ENCODE measurements around the gene ISLR2. TPM values are rescaled to one million over a fixed set of nuclear protein-coding genes. Genes with fewer than 3 reads are reported as not detected.
"Not testable (repeated sequence)": the region's sequence is repeated elsewhere in the genome, so short reads cannot be mapped to it uniquely, and the experiment has no call there.

The ISLR2 gene, protein sequence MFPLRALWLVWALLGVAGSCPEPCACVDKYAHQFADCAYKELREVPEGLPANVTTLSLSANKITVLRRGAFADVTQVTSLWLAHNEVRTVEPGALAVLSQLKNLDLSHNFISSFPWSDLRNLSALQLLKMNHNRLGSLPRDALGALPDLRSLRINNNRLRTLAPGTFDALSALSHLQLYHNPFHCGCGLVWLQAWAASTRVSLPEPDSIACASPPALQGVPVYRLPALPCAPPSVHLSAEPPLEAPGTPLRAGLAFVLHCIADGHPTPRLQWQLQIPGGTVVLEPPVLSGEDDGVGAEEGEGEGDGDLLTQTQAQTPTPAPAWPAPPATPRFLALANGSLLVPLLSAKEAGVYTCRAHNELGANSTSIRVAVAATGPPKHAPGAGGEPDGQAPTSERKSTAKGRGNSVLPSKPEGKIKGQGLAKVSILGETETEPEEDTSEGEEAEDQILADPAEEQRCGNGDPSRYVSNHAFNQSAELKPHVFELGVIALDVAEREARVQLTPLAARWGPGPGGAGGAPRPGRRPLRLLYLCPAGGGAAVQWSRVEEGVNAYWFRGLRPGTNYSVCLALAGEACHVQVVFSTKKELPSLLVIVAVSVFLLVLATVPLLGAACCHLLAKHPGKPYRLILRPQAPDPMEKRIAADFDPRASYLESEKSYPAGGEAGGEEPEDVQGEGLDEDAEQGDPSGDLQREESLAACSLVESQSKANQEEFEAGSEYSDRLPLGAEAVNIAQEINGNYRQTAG
- total RNA-seq, result under 1 TPM in 1 of 2 experiments, not detected in 1; 0.05 TPM

DNA sequence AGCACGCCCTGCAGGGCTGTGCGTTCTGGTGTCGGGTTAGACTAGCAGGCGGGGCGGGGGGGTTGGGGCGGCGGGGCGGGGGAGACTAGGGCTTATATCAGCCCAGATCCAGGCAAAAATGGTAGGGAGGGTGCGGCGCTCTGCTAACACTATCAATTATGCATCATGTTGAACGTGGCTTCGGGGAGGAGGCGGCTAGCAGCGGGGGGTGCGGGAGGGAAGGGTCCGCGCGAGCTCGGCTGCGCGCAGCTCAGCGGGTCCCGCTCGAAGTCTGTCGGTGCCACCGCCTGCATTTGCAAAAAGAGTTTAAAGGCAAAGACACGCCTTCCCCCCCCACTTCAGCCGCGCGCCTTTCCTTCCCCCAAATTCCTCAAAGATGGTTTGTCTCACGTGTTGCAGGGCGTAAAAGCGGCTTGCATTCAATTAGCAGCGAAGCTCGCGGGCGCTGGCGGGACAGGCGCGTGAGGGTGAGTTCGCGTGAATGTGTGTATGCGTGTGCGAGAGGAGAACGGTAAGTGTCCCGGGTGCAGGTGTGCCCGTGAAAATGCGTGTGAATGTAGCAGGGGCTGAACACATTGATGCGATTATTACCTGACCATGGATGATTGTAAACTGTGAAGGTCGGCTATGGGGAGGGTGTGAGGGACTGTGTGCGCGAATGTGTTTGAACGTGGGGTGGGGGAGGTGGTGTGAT is at the start of gene ISLR2:
Gene ISLR2, plus strand, starts transcription at position 432 of the 694 bp plus-strand sequence. CDS start 2,169 bp downstream, outside the sequence.
- DNase-seq, result no peak
- Mint-ChIP-seq H3K27me3 (peaks cover 73% of the 10 kb centered on the region), H3K36me3 (ENCODE audit: low read depth) (no peaks in the 10 kb centered on the region), H3K4me1 (peaks cover 28% of the 10 kb centered on the region), H3K4me3 (no peak within 1 kb of the TSS), H3K9me3 (ENCODE audit: low read depth) (no peaks in the 10 kb centered on the region), H3K27ac (no peak within 1 kb of the TSS)
- CTCF ChIA-PET, result interaction anchor here (0.5 to 1.1 kb wide), 3 partner anchors 29 to 192 kb away, joined by 3 to 5 read pairs (median 5); no protein-coding TSS in a partner anchor
- POLR2A ChIA-PET, result no interaction called here
- intact Hi-C loops (cut with DNase I, micrococcal nuclease), result no loop called here
- no peak for ATAC-seq

- H3K4me1 Mint-ChIP-seq; H3K27me3 Mint-ChIP-seq; H3K4me3 Mint-ChIP-seq; H3K9me3 Mint-ChIP-seq (ENCODE audit: low read depth); CTCF ChIA-PET; DNase-seq; H3K27ac Mint-ChIP-seq; POLR2A ChIA-PET; ATAC-seq; H3K36me3 Mint-ChIP-seq (ENCODE audit: low read depth); intact Hi-C loops (cut with DNase I, micrococcal nuclease): not testable (repeated sequence)
Observed at GRCh38 chr15:74082450-74082849, 47.9 kb upstream of the ISLR2 start, which contains the start of gene GOLGA6A. Gene GOLGA6A (minus strand): TSS chr15:74082550. CDS start chr15:74082509, 41 bp downstream.

DNA sequence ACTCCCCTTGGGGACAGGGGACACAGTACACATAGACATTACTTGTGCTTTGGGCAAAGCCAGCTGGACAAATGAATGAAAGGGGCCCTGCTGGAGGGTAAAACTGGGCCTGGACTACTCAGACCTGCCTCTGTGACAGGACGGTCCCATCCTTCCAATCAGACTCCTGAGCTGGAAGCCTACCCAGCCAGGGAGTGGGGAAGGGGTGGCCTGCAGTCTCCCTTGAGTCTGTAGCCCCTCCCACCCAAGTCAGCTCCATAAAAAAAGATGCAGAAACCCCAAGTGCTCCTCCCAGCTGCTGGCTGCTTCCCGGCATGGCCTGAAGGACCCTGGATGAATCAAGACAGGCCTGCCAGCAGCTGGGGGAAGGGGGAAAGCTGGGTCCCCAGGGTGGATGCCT is 35.8 kb upstream of the ISLR2 start:
- H3K9me3 Mint-ChIP-seq (ENCODE audit: low read depth); DNase-seq; H3K4me1 Mint-ChIP-seq; ATAC-seq; intact Hi-C loops (cut with DNase I, micrococcal nuclease); POLR2A ChIA-PET; H3K27me3 Mint-ChIP-seq; CTCF ChIA-PET; H3K4me3 Mint-ChIP-seq; H3K36me3 Mint-ChIP-seq (ENCODE audit: low read depth); H3K27ac Mint-ChIP-seq: not testable (repeated sequence)

GRCh38 chr15:74095610-74096009 is 34.8 kb upstream of the ISLR2 start:
- H3K4me3 Mint-ChIP-seq, result not testable (repeated sequence)

DNA sequence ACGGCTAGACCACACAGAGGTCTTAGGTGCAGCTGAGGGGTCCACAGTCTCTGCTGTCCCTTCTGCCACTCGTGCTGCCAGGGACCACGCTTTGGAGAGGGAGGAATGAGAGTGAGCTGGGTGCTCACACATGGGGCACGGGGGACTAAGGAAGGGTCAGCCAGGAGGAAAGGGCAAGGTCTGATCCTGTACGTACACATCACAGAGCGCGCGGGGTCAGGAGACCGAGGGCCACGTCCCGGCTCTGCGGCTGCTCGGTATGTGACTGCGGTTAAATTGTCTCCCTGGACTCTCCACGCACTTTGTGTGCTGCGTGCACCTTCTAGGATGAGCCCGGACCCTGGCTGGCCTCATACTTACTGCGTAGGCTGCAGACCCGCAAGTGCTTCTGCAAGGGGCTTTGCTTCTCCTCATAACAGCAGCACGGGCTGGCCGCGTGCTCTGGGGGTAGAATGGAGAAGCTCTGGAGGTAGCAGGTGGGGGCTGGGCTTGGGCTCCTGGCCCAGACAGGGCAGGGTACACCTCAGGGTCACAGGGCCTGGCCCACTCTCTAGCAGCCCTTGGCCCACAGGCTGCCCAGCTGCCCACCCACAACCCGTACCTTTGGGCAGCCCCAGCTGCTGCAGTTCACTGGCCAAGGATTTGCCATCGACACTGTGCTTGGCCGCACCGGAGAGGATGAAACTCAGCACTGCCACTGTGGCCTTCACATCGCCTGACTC is 33.5 kb upstream of the ISLR2 start:
- DNase-seq; POLR2A ChIA-PET; H3K27ac Mint-ChIP-seq; H3K4me3 Mint-ChIP-seq; H3K36me3 Mint-ChIP-seq (ENCODE audit: low read depth); H3K9me3 Mint-ChIP-seq (ENCODE audit: low read depth); H3K27me3 Mint-ChIP-seq; ATAC-seq; CTCF ChIA-PET; H3K4me1 Mint-ChIP-seq; intact Hi-C loops (cut with DNase I, micrococcal nuclease): not testable (repeated sequence)

More at GRCh38 chr15:74095610-74096009, 34.8 kb upstream of the ISLR2 start:
- POLR2A ChIA-PET; H3K9me3 Mint-ChIP-seq (ENCODE audit: low read depth); H3K36me3 Mint-ChIP-seq (ENCODE audit: low read depth); intact Hi-C loops (cut with DNase I, micrococcal nuclease); H3K27ac Mint-ChIP-seq; DNase-seq; ATAC-seq; H3K4me1 Mint-ChIP-seq; H3K27me3 Mint-ChIP-seq; CTCF ChIA-PET: not testable (repeated sequence)

- ATAC-seq, result peak; percentile 93
- CTCF ChIA-PET, result not testable (repeated sequence)
Observed at GRCh38 chr15:74099963-74100733, 30.2 kb upstream of the ISLR2 start.

DNA sequence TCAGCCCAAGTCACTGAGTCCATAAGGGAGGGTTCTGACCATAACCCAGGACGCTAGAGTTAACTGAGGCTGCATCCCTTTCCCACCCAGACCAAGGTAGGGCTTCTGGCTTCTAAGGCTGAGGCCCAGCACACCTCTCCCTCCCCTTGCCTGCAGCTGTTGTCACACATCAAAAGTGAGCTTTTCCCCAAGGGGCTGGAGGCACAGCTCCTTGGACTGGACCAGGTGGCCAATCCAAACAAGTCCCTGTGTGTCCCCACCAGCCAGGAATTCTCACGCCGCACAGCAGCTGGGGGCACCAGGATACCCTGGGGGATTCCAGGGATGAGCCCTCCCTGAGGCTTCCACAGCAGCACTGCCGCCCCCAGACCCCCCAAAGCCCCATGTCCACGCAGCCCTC is 22.3 kb upstream of the ISLR2 start:
- Mint-ChIP-seq H3K27me3 (no peaks in the 10 kb centered on the region), H3K4me1 (no peaks in the 10 kb centered on the region), H3K27ac (no peak overlapping the region), H3K9me3 (ENCODE audit: low read depth) (no peaks in the 10 kb centered on the region), H3K36me3 (ENCODE audit: low read depth) (no peaks in the 10 kb centered on the region), H3K4me3 (no peak overlapping the region)
- POLR2A ChIA-PET, result no interaction called here
- DNase-seq (no peak), ATAC-seq (no peak)
- intact Hi-C loops (cut with DNase I, micrococcal nuclease), result no loop called here
- CTCF ChIA-PET, result interaction anchor here (1.0 kb wide), 1 partner anchor 12 kb away, joined by 4 read pairs; no protein-coding TSS in a partner anchor

More at GRCh38 chr15:74099963-74100733, 30.2 kb upstream of the ISLR2 start:
- H3K4me1 Mint-ChIP-seq; H3K27me3 Mint-ChIP-seq; intact Hi-C loops (cut with DNase I, micrococcal nuclease); POLR2A ChIA-PET; H3K9me3 Mint-ChIP-seq (ENCODE audit: low read depth); H3K36me3 Mint-ChIP-seq (ENCODE audit: low read depth): not testable (repeated sequence)
- peak; percentile 89 for DNase-seq
- peak overlapping the region; percentile 78 for H3K4me3 Mint-ChIP-seq
- peak overlapping the region; percentile 85 for H3K27ac Mint-ChIP-seq

DNA sequence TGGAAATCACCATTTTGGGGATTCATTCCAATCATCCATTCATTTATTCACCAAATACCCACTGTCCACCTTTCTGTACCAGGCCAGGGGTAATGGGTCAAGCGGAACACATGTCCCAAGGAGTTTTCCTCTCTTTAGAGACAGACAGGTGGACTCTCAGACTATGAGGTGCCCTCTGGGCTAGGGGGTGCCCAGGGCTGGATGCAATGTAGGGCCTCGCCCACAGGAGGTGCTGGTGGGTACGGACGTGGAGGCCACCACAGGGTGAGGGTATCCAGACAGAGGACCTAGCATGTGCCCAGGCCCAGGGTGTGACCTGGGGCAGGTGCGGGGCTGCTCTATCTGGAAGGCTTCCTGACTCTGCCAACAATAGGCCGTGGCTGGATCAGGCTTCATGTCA is 21.8 kb upstream of the ISLR2 start:
- H3K27me3 Mint-ChIP-seq, H3K4me1 Mint-ChIP-seq: not testable (repeated sequence)
- peak; percentile 24 for DNase-seq

DNA sequence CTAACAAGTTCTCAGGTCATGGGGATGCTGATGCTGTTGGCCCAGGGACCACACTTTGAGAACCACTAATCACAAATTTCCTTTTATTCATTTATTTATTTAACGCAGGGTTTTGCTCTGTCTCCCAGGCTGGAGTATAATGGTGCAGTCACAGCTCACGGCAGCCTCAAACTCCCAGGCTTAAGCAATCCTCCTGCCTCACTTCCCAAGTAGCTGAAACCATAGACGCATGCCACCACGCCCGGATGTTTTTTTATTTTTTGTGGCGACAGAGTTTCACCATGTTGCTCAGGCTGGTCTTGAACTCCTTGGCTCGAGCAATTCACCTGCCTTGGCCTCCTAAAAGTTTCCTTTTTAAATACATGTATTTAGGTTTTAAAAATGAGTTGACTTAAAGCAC is 20.7 kb upstream of the ISLR2 start:
- Mint-ChIP-seq H3K4me1 (no peaks in the 10 kb centered on the region), H3K27ac (no peak overlapping the region), H3K9me3 (ENCODE audit: low read depth) (no peaks in the 10 kb centered on the region), H3K36me3 (ENCODE audit: low read depth) (no peaks in the 10 kb centered on the region), H3K4me3 (no peak overlapping the region), H3K27me3 (peaks cover 2% of the 10 kb centered on the region)
- ChIA-PET POLR2A (interaction anchor here (0.6 kb wide), 1 partner anchor 495 kb away, joined by 5 read pairs; no protein-coding TSS in a partner anchor), CTCF (no interaction called here)
- ATAC-seq (no peak), DNase-seq (no peak)
- intact Hi-C loops (cut with DNase I, micrococcal nuclease), result no loop called here

More for the DNA sequence above, 21.8 kb upstream of the ISLR2 start:
- ATAC-seq; H3K36me3 Mint-ChIP-seq (ENCODE audit: low read depth); POLR2A ChIA-PET; intact Hi-C loops (cut with DNase I, micrococcal nuclease); H3K27ac Mint-ChIP-seq; H3K9me3 Mint-ChIP-seq (ENCODE audit: low read depth); H3K4me3 Mint-ChIP-seq: not testable (repeated sequence)
- CTCF ChIA-PET, result interaction anchor here (1.0 kb wide), 1 partner anchor 12 kb away, joined by 4 read pairs; no protein-coding TSS in a partner anchor

- DNase-seq (no peak), ATAC-seq (no peak)
- no peak overlapping the region for H3K4me3 Mint-ChIP-seq
- peaks cover 21% of the 10 kb centered on the region for H3K27me3 Mint-ChIP-seq
- H3K4me1 Mint-ChIP-seq, result no peaks in the 10 kb centered on the region
- ChIA-PET POLR2A (no interaction called here), CTCF (interaction anchor here (0.7 to 0.9 kb wide), 2 partner anchors 10 to 12 kb away, joined by 3 to 4 read pairs; no protein-coding TSS in a partner anchor)
- no peaks in the 10 kb centered on the region for H3K9me3 Mint-ChIP-seq (ENCODE audit: low read depth)
- no peak overlapping the region for H3K27ac Mint-ChIP-seq
- intact Hi-C loops (cut with DNase I, micrococcal nuclease), result no loop called here
- no peaks in the 10 kb centered on the region for H3K36me3 Mint-ChIP-seq (ENCODE audit: low read depth)
Observed at GRCh38 chr15:74120426-74120825, 10.0 kb upstream of the ISLR2 start.
